ENCODE data around the gene DLG2.

The DLG2 gene

GRCh38 chr11:84234462-84235202, 1392.5 kb downstream of the DLG2 start:
- DNase-seq, result no peak

GRCh38 chr11:84234011-84234410, 1393.1 kb downstream of the DLG2 start:
- no peak for DNase-seq

GRCh38 chr11:84232511-84232910, 1394.6 kb downstream of the DLG2 start:
- no peak for DNase-seq

GRCh38 chr11:84230402-84230801, 1396.7 kb downstream of the DLG2 start:
- no peak for DNase-seq

GRCh38 chr11:84227970-84228665, 1399.0 kb downstream of the DLG2 start:
- no peak for DNase-seq

GRCh38 chr11:84224042-84224441, 1403.1 kb downstream of the DLG2 start:
- DNase-seq, result no peak

GRCh38 chr11:84218318-84218717, 1408.8 kb downstream of the DLG2 start:
- DNase-seq, result no peak

- no peak for DNase-seq
Observed at GRCh38 chr11:84215672-84216071, 1411.5 kb downstream of the DLG2 start.

- no peak for DNase-seq
Observed at GRCh38 chr11:84214557-84214956, 1412.6 kb downstream of the DLG2 start.

- DNase-seq, result no peak
Observed at GRCh38 chr11:84212468-84213390, 1414.4 kb downstream of the DLG2 start.

GRCh38 chr11:84211896-84212295, 1415.2 kb downstream of the DLG2 start:
- no peak for DNase-seq

- DNase-seq, result no peak
Observed at GRCh38 chr11:84194696-84195095, 1432.4 kb downstream of the DLG2 start.

GRCh38 chr11:84193706-84194105, 1433.4 kb downstream of the DLG2 start:
- DNase-seq, result no peak

- no peak for DNase-seq
Observed at GRCh38 chr11:84188521-84188920, 1438.6 kb downstream of the DLG2 start.

- DNase-seq, result no peak
Observed at GRCh38 chr11:84173078-84173477, 1454.1 kb downstream of the DLG2 start.

- no peak for DNase-seq
Observed at GRCh38 chr11:84165139-84165538, 1462.0 kb downstream of the DLG2 start.

GRCh38 chr11:84164728-84165127, 1462.4 kb downstream of the DLG2 start:
- no peak for DNase-seq

GRCh38 chr11:84163116-84163515, 1464.0 kb downstream of the DLG2 start:
- DNase-seq, result no peak

- no peak for DNase-seq
Observed at GRCh38 chr11:84157639-84158038, 1469.5 kb downstream of the DLG2 start.

GRCh38 chr11:84146826-84147225, 1480.3 kb downstream of the DLG2 start:
- DNase-seq, result no peak

GRCh38 chr11:84145616-84146185, 1481.4 kb downstream of the DLG2 start:
- no peak for DNase-seq

- no peak for DNase-seq
Observed at GRCh38 chr11:84144531-84144930, 1482.6 kb downstream of the DLG2 start.

- no peak for DNase-seq
Observed at GRCh38 chr11:84142411-84142810, 1484.7 kb downstream of the DLG2 start.

All from cerebellar nuclear complex (tissue), 1 donor.